GM21367 (cell line): Measurements from ENCODE around the gene CTNNB1.

ENCODE experiments used
- ATAC-seq: cut with Tn5 transposase; IDR thresholded peaks from one replicate; pipeline ENCODE4 v1.9.1; 2021; ENCODE audit not compliant: unreplicated experiment

The CTNNB1 gene

DNA sequence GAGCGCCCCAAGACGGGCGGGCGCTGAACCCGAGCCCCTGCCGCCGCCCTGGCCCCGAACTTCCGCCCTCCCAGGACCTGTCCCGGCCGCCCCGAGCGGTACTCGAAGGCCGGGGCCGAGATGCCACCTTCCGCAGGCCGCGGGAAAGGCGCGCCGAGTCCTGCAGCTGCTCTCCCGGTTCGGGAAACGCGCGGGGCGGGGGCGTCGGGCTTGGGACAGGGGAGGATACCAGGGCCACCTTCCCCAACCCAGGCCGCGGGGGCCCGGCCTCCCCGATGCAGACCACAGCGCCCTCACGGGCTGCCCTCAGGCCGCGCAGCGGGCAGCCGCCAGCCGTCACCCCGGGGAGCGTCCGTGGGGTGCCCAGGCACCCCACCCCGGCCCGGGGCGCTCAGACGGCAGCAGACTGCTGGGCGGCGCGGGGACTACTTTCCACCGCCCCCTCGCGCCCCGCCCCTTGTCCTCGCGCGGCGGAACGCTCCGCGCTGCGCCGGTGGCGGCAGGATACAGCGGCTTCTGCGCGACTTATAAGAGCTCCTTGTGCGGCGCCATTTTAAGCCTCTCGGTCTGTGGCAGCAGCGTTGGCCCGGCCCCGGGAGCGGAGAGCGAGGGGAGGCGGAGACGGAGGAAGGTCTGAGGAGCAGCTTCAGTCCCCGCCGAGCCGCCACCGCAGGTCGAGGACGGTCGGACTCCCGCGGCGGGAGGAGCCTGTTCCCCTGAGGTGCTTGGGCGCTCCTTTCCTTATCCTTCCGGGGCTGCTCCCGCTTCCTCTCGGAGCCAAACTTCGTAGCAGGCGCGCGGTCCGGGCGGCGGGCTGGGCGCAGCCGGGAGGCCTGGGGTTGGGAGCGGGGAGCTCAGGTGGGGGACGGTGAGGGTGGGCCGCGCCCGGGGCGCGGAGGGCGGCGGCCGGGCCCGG is at the start of gene CTNNB1:
CTNNB1 (plus strand) TSS at position 556 of the 916 bp plus-strand sequence. CDS start 24,564 bp downstream, outside the sequence.
- peak; percentile 62 for ATAC-seq

DNA sequence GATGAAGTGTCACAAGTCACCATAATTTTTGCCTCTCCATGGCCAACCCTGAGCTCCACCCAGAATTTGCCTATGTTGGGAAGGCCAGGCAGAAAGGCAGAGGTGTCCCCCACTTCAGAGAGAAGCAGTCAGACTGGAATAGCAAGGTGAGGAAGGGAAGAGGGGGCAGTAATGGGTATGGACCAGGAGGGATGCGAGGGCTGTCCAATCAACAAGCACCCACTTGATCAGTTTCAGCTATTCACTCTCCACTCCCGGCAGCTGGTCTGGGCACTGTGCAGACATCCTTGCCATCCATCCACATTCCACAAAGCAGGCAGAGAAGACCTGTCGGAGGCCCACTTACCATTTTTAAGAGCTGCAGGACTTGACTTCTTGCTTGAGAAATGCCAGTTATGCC is 43.5 kb upstream of the CTNNB1 start:
- no peak for ATAC-seq

DNA sequence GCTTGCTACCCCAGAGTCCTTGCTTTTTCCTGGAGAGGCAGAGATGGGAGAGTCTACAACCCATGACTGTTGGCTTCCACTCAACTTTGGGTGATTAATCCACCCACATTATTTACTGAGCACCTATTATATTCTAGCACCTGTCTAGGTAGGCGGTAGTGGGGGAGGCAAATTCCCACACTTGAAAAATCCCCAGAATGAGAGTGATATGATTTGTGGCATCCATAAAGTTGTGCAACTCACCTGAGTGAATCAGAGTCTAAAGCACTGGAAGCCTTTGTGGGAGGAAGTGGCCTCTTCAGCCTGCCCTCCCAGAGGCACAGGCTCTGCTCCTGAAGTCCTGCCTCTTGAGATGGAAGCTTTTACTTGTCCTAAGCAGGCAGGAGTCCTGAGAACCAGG is 40.4 kb upstream of the CTNNB1 start:
- no peak for ATAC-seq

DNA sequence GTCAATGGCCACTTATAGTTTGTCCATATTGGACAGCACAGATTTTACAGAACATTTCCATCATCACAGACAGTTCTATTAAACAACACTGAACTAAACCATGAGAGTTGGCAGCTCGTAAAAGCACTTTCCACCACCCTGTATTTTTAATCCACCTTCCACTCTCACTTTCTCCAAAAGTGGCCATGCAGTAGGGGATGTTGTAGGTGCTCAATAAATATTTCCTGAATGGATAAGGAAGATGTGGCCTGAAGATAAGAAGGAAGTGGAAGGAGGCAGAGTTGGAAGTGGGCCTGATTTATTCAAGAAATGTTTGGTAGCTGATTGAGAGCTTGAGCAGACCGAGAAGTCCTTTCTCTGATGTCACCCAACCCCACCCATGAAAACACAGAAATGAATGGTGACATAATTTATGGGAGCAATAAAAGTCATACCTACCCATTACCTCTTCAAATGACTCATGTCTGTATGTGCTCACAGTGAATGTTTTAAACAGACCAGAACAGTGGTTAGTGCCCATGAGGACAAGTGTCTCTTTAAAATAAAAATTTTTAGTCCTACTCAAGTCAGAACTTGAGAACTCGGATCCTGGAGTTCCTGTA is 39.6 kb upstream of the CTNNB1 start:
- no peak for ATAC-seq

DNA sequence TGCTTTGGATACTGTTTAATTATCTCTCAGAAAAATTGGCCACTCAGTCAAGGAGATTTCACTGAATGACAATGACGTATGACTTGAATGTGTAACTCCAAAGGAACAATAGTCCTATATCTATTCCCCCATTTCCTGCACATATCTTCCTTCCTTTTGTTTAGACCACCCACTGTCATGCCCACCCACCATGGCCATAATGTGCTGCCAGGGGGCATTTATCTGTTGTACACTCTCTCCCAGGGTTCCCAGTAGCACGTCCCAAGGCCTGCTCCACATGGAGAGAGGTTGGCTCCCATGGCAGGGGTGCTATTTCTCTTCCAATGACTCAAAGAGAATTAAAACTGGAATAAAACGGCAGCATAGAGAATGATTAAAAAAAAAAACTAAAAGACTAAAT is 36.8 kb upstream of the CTNNB1 start:
- ATAC-seq = no peak

DNA sequence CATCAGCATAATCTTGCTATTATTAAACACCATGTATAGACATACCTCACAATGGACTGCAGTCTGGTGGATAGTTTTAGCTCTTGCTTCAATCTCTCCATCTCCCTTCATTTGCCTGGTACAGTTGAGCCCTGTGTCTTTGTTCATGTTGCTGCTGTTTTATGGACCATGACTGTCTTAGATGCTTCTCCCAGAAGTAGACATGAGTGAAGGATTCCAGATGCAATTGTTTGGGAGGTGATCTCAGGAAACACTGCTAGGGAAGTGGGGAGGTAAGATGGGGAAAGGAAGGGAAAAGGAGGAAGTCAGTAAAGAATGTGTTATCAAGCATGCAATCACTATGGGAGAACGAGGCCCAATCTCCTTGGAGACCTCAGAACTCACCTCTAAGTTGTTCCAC is 36.3 kb upstream of the CTNNB1 start:
- no peak for ATAC-seq

DNA sequence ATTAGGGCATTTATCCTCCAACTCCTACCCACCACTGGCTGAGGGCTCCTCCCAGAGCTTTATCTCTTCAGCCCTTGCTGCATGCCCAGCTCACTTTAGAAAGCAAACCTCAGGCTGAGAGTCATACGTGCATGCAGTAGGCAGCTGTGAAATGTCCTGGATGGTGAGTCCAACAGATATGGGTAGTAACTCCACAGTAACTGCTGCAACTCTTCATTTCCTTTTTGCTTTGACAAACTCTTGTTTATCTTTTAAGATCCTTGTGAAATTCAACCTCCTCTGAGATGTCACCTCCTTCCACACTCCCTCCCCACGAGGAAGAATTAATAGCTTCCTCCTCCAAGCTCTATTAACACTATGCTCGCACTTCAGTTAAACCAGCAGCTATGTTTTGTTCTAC is 35.9 kb upstream of the CTNNB1 start:
- ATAC-seq = no peak

DNA sequence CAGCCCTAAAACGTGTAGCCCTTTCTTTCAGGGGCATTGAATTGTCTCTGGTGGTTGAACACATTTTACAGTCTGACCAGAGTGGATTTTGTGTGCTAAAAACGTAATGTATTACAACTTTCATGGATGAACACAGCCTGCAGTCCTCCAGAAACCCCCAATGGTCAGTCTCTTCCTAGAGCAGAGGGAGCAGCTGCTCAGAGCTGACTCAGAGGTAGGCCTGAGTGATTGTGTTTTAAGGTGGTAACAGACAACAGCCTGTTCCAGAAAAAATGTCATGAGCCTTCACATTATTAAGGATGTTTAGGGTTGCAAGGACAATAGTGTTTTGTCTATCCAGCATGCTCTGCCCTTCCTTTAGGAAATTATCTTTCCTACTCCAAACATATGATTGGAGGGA is 34.5 kb upstream of the CTNNB1 start:
- ATAC-seq = no peak

DNA sequence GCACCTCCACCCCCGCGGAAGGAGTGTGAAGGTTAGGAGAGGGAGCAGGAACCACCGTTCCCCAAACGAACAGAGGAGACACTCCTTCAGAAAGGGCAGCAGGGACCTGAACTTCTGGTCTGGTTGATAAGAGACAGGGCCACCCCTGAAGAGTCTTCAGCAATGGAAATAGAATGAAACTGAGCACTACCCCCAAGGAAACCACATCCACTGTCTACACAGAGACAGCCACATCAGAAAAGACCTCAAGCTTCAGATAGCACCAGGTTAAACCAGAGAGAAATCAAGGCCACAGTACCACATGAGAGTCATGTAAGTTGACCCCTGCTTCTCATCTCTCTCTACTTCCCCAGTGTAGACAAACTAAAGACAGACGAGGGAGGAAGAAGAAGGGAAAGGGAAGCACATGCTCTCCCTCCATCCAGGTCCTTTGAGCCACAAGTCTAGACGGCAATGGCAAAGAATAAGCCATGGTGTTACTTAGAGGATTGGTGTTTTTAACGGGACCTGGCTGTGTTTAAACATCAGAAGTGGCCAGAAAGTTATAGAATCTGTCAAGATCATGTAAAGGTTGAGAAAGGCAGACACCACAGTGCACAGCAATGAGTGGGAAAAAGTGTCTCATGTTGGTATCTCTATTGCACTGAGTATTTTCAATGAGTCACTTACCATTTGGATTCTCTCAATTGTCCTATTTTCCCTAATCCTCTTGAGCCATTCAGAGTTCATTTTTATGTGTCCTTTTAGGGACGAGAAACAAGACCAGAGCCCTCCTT is 31.4 kb upstream of the CTNNB1 start:
- ATAC-seq = no peak

DNA sequence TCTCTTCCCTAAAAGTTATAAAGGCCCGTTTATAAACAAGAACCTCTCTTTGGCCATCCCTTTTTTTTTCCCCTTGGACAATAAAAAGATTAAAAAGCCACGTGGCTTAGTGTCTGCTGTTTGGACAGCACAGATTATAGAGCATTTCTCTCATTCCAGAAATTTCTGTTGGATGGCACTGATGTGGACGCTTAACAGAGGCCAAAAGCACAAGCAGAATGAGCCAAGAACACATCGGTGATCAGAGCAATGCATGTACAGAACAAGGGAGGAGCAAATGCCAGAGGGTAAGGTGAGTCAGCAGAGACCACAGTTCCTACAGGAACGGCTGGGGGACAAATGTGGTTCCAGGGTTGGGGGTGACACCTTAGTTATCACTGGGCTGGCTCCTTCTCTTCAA is 30.3 kb upstream of the CTNNB1 start:
- no peak for ATAC-seq

DNA sequence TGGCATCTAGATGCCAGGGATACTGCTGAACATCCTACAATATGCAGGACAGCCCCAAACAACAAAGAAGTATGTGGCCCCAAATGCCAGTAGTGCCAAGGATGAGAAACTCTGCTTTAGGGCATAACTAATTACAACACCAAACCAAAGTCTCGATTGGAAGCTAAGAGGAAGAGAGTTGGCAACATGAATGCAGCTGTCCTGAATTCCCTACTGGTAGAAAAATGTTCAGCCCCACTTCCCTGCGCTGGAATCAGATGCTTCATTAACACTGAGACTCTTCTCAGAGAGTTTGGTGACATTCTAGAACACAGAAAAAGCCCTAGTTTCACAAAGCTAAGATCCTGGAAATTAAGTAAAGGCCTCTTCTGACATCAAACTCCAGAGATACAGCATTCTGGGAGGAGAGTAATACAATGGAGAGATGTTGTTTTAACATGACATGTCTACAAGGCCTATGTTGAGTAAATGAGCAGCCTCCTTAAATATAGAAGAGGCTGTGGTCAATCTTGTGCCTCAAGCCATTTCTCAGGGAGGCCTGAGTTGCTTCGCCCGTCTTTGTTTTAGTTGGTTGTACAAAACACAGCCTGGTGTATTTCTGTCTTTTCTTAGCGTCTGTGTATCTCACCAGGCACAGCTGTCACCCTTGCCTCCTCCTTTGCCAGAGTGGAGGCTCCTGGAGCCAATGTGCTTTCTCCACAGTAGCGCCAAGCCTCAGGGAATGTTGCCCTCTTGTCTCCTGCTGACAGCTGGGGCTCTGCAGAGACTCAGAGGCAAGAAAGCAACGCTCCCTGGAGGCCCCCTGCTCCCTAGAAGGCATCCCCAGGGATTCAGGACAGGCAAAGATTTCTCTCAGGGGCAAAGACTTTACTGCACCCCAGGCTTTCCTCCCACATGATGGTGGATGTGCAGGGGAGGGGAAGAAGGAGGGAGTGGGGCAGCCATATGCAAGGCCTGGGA is 25.1 kb upstream of the CTNNB1 start:
- no peak for ATAC-seq

DNA sequence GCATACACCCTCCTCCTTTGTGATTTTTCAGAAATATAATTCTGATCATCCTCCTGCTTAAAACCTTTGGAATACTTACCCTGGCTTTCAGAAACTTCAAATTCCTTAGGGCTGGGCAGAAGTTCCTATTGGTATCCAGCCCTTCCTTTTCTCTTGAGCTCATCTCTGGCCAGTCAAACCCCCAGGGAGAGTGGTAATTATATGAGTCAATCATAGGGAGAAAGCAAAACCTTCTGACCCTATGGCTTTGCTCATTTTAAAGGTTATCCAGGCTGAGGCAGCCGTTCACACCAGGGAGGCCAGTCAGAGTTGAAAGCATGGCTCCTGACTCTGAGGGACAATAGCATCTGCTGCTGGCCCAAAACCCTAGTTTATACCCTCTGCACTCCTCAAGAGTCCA is 23.9 kb upstream of the CTNNB1 start:
- no peak for ATAC-seq

DNA sequence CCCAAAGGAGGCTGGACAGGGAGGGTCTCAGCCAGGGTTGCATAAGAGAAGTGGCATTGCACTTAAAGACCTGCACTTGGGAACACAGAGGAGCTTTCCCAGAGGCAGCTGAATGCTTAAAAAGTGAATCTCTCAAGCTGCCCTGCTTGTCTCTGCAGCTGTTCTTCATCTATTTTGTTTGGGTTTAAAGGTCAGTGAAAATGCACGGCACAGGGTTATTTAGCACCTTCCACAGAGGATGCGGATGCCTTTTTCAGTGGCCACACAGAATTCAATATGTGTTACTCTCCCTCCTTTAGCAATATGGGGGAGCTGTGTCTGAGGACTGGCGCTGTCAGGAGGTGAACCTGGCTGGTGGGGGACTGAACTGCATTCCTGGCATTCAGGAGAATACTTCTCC is 22.7 kb upstream of the CTNNB1 start:
- no peak for ATAC-seq

DNA sequence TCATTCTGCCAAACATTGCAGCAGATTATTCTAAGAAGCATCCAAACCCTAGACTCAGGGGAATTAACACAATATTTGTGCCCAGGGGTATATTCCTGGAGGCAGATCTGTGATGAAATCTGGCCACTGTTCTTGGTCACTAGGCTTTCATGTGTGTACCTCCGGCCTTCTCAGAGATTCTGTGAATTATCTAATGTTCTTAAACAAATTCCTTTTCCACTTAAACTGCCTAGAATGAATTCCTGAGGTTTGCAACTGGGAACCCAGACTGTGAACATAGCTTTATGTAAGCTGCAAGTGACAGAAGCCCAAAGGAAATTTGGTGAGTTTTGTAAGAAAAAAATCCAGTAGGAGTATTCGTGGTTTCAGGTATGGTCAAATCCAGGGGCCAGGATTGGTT is 20.7 kb upstream of the CTNNB1 start:
- no peak for ATAC-seq

DNA sequence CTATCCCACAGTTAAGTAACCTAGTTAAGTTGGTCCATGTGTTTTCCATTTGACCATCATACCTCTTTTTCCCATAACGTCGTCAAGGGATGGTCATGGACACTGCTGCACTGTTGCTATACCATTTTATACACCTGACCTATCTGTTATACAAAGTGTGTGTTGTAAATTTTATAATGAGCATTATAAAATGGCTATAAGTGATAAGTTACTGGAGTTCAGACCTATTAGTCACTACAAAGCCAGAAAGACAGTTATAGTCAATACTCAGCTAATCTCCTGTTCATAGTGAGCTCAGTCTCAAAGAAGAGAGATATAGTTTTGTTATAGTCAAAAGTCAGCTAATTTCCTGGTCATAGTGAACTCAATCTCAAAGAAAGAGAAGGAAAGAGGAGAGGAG is 18.9 kb upstream of the CTNNB1 start:
- ATAC-seq = no peak

DNA sequence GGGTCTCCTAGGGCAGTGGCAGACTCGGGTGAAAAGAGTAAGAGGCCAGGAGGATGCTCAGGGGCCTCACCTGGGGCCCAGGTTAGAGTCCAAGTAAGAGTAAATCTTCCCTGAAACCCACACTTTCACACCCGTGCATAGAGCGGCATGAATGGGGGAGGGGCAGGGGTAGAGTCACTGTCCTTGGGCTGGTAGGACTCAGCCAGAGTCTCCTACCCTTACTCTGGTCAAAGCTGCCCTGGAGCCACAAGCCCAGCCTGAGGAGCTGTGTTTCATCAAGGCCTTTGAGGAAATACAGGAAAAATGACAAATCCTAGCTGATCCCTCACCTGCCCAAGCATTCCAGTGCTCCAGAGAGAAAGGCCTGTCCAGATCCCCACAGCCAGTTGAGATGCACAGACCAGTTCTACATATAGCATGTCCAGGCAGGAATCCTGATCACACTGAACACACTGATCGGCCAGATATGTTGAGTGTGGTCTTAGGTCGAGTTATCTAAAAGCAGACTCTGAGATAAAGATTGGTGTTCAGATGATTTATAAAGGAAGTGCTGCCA is 16.7 kb upstream of the CTNNB1 start:
- ATAC-seq = no peak

DNA sequence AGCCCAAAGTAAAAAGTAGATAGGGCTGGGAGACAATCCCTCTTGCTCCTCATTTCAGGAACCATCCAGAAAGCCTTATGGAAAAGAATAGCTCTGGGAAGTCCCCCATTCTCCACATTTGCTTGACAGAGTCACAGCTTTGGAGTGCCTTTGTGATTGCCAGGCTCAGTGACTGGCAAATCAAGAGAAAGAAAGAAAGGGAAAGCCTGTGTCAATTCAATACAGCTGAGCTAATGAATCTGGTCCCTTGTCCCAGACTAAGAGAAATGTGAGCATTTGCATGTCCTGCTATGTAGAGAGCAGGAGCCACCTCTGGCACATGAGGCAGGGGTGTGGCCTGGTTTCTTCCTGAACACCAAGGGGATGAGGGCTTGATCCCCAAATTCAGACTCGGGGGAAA is 14.9 kb upstream of the CTNNB1 start:
- no peak for ATAC-seq

DNA sequence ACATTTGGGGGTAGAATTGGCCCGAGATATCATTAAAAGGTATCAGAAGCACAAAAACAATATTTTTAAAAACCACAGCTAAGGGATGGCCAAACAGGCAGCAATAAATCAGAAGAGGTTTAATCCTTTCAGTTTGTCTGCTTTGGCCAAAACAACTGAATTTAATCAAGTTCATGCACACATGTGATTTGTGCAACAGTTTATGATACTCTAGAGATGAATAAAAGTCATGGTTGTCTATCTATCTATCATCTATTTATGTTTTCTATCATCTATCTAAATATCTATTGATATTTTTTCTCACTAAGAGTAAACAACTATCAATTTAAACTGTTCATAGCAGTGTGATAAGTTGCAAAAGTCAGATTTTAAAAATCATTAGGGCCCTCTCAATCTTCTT is 13.0 kb upstream of the CTNNB1 start:
- ATAC-seq = no peak

DNA sequence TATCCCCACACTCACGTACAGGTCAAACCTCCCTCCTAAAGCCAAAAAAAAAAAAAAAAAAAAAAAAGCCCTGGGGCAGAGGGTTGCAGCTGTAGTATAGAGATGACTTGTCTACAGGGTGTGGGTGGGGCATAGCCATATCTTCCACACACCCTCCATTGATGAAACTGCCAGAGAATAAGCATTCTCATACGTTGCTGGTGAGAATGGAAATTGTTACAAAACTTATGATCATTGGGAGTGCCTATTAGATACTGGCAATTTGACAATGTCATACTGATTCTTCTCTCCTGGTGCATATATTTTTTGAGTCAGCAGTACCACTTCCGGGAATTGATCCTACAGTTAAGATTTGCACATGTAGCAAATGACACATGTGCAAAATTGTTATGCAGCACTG is 11.0 kb upstream of the CTNNB1 start:
- ATAC-seq = no peak

DNA sequence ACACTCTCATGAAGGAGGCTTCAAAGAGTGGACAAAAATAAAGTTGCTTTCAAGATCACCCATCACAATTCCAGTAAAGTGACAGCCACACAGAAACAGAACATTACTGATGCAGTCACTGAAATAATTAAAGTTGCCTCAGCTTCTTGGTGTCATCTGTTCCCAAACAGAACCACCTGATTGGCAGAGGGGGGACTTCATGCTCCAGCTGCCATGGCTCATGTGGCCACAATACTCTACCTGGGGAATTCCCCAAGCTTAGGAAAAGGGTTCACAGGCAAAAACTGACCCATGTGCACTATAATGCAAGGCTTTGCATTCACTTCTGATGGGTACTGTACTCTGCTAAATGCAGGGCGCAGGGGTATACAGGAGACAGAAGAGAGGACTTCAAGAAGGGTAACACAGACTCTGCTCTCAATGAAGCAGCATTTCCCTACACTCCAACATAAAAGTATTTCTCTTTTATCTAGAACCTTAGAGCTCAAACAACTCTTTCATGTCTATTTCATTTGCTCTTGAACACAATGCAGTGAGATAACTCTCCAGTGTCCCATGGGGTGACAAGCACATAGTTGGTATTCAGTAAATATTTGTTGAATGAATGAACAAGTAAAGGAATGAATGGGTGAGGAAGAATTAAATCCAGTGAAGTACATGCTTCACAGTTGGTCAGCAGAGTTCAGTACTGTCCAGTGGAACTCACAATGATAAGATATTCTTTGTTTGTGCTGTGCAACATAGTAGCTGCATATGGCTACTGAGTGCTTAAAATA is 8.6 kb upstream of the CTNNB1 start:
- ATAC-seq = peak; percentile 48
